NOMO-1 (cell line): ENCODE results near the gene ARHGEF7.
"Not testable (repeated sequence)": the region's sequence is repeated elsewhere in the genome, so short reads cannot be mapped to it uniquely, and the experiment has no call there.

ENCODE experiments used
- DNase-seq, 2 experiments: peaks; one replicate each; lab custom pipeline; 2025; ENCODE audit not compliant: unreplicated experiment in 2 of 2; lab: John Stamatoyannopoulos, UW

ARHGEF7 gene, protein sequence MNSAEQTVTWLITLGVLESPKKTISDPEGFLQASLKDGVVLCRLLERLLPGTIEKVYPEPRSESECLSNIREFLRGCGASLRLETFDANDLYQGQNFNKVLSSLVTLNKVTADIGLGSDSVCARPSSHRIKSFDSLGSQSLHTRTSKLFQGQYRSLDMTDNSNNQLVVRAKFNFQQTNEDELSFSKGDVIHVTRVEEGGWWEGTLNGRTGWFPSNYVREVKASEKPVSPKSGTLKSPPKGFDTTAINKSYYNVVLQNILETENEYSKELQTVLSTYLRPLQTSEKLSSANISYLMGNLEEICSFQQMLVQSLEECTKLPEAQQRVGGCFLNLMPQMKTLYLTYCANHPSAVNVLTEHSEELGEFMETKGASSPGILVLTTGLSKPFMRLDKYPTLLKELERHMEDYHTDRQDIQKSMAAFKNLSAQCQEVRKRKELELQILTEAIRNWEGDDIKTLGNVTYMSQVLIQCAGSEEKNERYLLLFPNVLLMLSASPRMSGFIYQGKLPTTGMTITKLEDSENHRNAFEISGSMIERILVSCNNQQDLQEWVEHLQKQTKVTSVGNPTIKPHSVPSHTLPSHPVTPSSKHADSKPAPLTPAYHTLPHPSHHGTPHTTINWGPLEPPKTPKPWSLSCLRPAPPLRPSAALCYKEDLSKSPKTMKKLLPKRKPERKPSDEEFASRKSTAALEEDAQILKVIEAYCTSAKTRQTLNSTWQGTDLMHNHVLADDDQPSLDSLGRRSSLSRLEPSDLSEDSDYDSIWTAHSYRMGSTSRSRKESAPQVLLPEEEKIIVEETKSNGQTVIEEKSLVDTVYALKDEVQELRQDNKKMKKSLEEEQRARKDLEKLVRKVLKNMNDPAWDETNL

DNA sequence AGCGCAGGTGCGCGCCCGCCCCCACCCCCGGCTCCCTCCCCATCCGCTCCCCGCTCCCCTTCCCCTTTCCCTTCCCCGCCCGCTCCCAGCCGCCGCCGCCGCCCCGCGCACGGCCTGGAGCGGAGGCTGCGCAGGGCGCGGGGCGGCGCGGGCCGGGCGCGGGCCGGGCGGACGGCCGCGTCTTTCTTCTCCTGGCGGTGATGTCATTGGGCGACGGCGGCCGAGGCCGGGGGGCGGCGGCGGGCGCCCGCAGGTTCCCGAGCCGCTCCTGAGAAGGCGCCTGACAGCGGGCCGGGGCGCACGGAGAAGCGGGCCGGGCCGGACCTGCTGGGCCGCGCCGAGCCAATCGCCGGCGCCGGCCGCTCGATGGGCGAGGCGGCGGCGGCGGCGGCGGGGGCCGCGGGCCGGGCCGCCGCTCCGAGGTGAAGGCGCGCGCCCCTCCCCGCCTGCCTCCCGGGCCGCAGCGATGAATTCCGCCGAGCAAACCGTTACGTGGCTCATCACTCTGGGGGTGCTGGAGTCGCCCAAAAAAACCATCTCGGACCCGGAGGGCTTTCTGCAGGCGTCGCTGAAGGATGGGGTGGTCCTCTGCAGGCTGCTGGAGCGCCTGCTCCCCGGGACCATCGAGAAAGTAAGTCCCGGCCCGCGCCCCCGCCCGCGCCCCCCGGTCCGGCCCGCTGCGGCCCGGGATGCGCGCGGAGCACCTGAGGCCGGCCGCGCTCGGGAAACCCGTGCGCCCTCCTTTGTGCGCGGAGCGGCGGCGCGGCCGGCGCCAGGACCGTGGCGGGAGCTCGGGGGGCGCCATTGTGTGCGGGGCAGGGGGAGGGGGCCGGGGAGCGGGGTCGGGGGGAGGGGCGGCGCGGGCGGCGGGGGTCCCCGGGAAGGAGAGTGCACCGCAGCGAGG lies at the start of gene ARHGEF7:
Gene ARHGEF7, plus strand, starts transcription at position 250 of the 904 bp plus-strand sequence. Its CDS starts 217 bp downstream, at position 467.
- no peak for DNase-seq

DNA sequence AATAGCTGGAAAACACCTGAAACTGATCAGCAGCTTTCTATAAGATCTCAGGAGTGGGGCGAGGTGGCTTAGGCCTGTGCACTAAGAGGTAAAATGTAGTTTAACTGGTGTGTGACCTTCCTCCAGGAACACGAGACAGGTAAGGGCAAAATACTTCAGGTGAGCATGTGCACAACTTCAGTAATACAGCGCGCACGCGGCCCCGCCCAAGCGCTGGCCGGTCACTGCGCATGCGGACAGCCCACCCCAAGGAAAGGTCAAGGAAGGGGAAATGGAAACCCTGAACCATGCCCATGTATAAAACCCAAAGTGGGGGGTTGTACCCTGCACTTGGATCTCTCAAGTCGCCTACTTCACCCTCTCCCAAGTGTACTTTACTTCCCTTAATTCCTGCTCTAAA lies 49.4 kb upstream of the ARHGEF7 start:
- no peak for DNase-seq

DNA sequence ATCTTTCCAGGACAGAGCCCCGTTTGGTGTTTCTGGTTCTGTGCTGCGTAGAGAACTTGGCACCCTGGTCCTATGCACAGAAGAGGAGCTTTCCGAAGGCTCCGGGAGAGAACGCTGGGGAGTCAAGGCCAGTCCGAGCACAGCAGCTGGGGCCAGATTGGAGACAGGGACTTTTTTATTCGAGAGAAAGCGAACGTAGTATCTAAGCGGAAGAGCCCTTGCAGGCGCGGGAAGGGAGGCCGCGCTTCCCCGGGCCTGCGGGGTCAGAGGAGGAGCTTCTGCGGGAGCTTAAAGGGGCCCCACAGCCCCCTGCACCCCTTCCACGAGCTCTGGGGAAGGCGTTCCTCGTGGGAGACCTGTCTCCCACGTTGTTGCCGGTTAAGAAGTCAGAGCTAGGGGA lies 48.6 kb upstream of the ARHGEF7 start:
- DNase-seq, result no peak

DNA sequence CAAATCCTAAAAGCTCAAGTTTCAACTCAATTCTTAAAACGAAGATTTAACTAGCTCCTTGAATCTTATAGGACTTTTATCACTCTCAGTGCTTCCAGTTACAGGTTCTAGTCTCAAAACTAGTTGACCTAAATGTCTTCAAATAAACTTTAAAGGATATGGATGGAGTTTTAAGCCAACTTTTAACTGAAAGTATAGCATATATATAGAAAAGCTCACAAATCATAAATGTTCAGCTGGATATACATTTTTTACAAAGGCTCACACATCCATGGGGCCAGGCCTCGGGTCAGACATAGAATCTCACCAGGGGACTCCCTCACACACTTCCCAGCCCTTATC lies 47.1 kb upstream of the ARHGEF7 start:
- no peak for DNase-seq

DNA sequence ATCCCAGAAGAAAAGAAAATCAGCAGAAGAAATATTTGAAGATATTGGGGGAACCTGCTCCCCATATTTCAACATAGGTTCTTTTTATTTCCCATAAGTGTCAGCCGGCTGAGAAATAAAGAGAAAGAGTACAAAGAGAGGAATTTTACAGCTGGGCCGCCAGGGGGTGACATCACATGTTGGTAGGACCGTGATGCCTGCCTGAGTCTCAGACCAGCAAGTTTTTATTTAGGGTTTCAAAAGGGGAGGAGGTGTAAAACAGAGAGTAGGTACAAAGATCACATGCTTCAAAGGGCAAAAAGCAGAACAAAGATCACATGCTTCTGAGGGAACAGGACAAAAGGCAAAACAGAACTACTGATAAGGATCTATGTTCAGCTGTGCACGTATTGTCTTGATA lies 44.0 kb upstream of the ARHGEF7 start:
- DNase-seq, result not testable (repeated sequence)

DNA sequence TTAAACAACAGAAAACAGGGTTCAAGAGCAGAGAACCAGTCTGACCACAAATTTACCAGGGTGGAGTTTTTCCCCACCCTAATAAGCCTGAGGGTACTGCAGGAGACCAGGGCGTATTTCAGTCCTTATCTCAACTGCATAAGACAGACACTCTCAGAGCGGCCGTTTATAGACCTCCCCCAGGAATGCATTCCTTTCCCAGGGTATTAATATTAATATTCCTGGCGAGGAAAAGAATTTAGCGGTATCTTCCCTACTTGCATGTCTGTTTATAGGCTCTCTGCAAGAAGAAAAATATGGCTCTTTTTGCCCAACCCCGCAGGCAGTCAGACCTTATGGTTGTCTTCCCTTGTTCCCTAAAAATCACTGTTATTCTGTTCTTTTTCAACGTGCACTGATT lies 43.6 kb upstream of the ARHGEF7 start:
- DNase-seq, result not testable (repeated sequence)

DNA sequence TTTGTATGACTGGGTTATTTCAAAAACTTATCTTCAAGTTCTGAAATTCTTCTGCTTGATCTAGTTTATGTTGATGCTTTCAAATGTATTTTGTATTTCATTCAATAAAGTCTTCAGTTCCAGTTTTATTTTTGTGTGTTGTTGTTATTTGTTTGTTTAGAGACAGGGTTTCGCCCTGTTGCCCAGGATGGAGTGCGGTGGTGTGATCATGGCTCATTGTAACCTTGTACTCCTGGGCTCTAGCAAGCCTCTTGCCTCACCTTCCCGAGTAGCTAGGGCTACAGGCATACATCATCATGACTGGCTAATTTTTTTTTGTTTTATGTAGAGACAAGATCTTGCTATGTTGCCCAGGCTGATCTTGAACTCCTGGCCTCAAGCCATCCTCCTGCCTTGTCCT lies 40.3 kb upstream of the ARHGEF7 start:
- DNase-seq, result no peak

DNA sequence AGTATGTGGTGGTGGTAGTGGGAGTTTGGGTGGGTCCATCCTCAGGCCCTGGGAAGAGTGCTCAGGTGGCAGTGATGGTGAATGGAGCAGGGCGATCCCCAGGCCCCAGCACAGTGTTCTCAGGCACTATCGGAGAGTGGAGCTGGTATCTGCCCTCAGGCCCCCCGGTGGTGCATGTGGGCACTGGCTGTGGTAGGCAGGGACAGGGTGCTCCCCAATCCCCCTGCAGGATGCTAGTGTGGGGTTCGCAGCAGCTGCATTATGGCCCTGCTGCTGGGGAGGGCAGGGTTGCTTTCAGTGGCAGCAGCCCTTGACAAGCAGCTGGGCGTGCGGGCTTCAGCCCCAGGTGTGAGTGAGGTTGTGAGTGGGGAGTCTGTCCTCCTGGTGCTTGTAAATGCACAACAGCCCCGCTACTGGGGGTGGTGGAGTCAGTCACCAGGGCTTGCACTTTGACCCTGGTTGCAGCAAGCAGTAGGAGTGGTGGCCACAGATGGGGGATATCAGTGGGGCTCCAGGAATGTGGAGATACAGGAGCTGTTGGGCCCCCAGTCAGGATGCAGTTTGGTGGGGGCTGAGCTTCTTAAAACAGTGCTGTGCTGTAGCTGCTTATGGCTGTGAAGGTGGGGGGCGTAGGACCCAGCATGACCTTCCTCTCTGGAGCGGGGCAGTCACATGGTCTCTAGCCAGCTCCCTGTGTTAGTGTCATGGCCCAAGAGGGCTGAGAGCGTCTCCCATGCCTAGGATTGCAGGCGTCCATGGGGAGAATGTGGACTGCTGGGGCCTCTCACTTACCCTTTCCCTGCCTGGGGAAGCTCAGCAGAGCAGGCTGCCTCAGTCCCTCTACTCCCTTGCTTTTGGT lies 38.7 kb upstream of the ARHGEF7 start:
- DNase-seq, result no peak

DNA sequence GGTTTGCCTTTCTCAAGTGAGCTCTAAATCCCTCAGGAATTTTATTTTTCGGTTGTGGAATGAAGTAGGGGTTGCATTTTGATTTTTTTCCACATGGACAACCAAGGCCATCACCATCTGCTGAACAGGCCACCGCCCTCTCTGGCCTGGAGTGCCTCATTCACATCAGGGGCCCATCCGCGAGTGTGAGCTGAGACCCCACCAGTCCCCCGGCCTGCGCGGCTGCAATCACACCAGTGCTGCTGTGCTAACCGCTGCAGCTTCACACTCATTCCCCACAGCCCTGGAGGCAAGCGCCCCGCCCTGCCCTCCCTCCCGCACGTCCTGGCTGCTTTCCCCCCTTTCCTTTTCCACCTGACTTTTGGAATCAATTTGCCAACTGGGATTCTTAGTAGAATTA lies 35.7 kb upstream of the ARHGEF7 start:
- DNase-seq, result no peak

DNA sequence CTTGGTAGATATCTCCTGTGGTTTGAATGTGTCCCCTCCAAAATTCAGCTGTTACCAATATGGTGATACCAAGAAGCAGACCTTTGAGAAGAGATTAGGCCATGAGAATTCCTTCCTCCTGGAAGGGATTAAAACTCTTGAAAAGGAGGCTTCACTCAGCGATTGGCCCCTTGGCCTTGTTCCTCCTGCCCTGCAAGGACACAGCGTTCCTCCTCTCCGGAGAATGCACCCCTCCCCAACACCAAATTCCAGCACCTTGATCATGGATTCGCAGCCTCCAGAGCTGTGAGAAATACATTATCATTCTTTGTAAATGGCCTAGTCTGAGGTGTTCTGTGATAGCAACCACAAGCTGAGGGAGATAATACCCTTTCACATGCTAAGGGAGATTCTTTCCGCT lies 34.5 kb upstream of the ARHGEF7 start:
- no peak for DNase-seq

DNA sequence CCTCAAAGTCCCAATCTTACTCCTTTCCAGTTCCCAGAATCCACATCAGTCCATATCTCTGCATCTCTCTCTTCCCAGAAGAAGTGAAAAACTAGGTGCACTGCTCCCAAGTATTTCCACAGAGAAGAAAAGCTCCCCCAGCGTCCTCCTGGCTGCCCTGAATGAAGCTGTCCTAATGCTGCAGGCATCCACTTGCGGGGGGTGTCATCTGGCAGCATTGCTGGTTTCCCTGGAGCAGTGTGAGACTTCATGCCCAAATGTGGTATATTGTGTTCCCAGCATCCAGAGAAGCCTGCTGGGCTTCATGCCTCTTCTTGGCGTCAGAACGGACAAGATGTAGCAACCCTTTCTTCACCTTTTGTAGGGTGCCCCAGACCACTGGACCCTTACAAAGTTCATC lies 32.9 kb upstream of the ARHGEF7 start:
- DNase-seq, result no peak

DNA sequence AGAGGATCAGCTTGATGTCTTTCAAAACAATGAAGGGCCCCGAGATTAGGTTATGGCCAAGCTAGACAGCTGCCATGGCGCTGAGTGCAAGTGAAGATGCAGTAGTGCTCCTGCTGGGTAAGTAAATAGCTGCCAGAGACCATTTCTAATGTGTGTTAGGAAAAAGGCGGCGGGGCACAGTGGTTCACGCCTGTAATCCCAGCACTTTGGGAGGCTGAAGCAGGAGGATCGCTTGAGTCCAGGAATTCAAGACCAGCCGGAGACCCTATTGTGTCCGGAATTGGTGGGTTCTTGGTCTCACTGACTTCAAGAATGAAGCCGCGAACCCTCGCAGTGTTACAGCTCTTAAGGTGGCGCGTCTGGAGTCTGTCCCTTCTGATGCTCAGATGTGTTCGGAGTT lies 32.3 kb upstream of the ARHGEF7 start:
- DNase-seq, result not testable (repeated sequence)

DNA sequence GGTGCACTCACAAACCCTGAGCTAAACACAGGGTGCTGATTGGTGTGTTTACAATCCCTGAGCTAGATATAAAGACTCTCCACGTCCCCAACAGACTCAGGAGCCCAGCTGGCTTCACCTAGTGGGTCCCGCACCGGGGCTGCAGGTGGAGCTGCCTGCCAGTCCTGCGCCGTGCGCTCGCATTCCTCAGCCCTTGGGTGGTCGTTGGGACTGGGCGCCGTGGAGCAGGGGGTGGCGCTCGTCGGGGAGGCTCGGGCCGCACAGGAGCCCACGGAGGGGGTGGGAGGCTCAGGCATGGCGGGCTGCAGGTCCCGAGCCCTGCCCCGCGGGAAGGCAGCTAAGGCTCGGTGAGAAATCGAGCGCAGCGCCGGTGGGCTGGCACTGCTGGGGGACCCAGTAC lies 31.4 kb upstream of the ARHGEF7 start:
- not testable (repeated sequence) for DNase-seq

DNA sequence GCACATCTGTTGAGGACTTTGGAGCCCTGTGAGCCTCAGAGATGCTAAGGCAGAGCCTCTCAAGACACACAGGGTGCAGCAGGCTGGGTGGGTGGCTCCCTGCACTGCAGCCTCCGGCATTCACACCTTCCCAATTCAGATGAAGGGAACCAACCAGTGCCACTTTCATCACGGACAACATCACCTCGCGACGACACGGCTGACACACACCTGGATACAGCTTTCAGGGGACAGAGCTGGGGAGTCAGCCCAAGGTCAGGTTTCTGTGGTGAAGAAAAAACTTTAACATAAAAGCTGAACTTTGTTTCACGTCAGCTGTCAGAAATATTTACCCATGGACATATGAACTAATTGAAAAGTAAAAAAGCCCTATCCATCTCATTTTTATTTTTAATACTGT lies 24.9 kb upstream of the ARHGEF7 start:
- no peak for DNase-seq

DNA sequence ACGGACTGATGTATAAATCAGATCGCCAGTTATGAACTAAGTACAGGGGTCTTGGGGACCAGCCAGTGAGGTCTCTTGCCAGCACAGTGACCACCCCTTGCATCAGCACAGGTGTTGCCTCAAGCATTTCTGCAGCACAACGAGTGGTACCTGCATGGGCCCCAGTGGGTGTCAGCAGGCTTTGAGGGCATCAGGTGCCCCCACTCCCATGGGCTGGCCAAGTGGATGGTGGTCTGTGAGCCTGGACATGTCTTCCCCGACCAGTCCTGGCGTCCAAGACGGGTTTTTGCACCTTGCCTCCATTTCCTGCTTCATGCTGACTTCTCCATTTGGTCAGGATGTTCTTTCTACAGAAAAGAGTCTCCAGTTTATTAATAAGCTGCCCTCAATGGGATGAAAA lies 22.4 kb upstream of the ARHGEF7 start:
- no peak for DNase-seq

DNA sequence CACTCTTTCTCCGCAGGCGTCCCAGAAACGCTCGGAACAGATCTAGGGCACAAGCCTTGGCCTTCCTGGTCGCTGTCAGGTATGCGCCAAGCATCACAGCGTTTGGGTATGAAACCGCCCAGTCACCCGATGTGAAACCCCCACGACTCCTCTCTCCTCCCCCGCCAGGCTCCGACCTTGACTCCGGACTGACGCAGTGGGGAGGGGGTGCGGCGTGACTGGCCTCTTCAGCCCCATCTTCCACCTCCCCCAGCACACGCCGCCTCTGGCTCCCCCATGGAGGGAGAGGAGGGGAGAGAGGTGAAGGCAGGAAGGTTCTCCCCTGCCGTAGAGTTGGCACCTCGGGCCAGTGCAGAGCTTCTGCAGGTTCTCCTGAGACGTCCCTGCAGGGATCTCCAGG lies 22.0 kb upstream of the ARHGEF7 start:
- no peak for DNase-seq

DNA sequence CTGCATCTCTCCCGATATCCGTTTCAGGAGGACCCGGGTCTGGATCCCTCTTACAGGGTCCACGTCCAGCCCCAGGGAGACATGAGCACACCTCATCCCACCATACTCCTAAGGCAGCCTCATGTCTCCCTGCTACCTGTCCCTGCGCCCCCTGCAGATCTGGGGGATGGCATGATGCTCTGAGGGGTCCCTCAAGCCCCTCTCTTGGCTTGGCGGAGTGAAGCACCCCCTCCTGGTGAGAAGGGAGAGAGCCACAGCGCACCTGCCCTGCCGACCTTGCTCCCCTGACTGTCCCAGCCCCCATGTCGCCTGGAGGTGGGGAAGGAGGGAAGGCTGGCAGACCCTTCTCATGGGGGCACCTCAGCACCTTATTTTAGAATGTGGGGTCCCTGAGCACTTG lies 21.5 kb upstream of the ARHGEF7 start:
- DNase-seq, result no peak

DNA sequence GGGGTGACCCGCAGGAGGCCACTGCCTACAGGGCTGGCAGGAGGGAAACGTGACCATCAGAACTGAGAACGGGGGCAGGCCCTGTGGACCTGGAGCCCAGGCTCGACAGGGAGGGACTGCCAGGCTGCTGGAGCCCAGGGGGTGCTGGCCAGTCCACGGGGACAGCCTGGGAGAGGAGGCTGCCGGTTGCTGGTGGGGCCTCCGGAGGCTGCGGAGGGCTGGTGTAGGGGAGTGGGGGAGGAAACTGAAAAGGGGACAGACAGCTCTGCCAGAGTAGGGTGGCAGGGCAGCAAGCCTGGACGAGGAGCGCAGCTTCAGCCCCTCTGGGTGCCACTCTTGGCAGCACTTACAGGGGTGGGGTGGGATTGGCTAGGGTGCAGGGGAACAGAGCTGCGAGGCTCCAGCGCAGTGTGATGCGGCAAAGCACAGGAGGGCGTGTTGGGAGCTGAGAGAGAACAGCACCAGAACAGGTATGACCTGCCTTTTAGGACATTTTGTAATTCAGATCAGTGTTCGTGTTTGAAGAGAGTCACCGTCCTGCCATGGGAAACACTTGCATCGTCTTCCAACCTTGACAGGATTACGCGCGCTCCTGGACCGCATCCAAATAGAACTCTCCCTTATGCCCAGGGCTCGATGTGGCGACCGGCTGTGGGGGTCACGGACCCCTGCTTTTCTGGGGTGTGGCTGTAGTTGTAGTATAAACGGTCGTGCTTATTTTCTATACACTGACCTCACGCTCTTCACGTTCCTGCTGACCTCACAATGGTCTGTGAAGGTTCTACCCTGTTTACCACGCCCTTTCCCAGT lies 19.9 kb upstream of the ARHGEF7 start:
- DNase-seq, result no peak

DNA sequence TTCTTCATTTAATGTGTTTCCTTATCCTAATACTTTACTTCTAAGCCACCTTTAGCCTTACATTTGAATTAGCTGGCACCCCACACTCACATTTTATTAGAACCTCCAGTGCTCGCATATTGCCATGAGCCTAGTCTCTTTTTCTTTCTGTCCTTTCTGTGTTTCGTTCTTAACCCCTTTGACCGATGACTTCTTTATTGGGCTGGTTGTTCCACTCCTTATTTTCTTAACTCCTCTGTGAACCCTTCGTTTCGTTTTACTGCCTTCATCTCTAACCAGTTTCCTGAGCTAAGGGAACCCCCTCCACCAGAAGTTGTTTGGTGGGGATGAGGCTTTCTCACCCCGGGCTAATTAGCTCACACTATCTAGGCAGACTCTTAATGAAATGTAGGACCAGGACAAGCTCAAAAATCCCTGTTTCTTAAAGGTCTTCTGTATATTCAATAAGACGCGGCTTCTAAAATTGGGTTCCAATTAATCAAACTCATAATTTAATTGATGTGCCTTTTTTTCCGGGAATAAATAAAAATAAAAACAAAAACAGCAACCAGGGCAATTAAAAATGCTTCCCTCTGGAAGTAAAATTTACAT lies 19.1 kb upstream of the ARHGEF7 start:
- no peak for DNase-seq
